Keratinocyte (primary cell): Measurements from ENCODE around the gene PPM1M. TPM values are rescaled to one million over a fixed set of nuclear protein-coding genes. Genes with fewer than 3 reads are reported as not detected.

Experiments used
- DNase-seq: peaks from one replicate; pipeline ENCODE4 v3.0.0-alpha.2; 2011; ENCODE audit warnings: low read depth, missing footprints, low spot score
- FAIRE-seq: peaks from 2 replicates; lab custom pipeline; 2011; peaks lifted over from hg19 to GRCh38; lab: Jason Lieb, UNC
- H2AFZ ChIP-seq: 2 replicates; pipeline ENCODE4 v1.6.0; 2012; ENCODE audit warnings: low read length, control low read depth, inconsistent platforms; ENCODE audit not compliant: control insufficient read depth
- H3K27ac ChIP-seq: 2 replicates; pipeline ENCODE4 v1.5.1; 2011; ENCODE audit warnings: low read length; ENCODE audit not compliant: control insufficient read depth, insufficient read depth
- H3K27me3 ChIP-seq: 3 replicates; pipeline ENCODE4 v1.6.0; 2011; ENCODE audit warnings: low read length; ENCODE audit not compliant: control insufficient read depth, insufficient read depth; ENCODE audit errors: extremely low read depth
- H3K36me3 ChIP-seq, 2 experiments: 2 replicates in 1 of 2; 3 replicates in 1 of 2; pipeline ENCODE4 v1.5.1; 2011; ENCODE audit warnings: low read length in 2 of 2, mild to moderate bottlenecking in 1 of 2; ENCODE audit not compliant: control insufficient read depth in 2 of 2, insufficient read depth in 2 of 2; ENCODE audit errors: extremely low read depth in 1 of 2
- H3K4me1 ChIP-seq: 3 replicates; pipeline ENCODE4 v1.5.1; 2011; ENCODE audit warnings: low read length; ENCODE audit not compliant: control insufficient read depth, insufficient read depth; ENCODE audit errors: extremely low read depth
- H3K4me2 ChIP-seq: 3 replicates; pipeline ENCODE4 v1.6.0; 2011; ENCODE audit warnings: low read depth, low read length; ENCODE audit not compliant: control insufficient read depth, insufficient read depth; ENCODE audit errors: extremely low read depth
- H3K4me3 ChIP-seq, 3 experiments: fragments of 200-600 bp in 1 of 3; sonication (generic) in 1 of 3; 2 replicates in 2 of 3; 3 replicates in 1 of 3; pipeline ENCODE4 v1.5.1; 2011 to 2016; ENCODE audit warnings: low read length in 3 of 3, mild to moderate bottlenecking in 3 of 3, control low read depth in 2 of 3, inconsistent platforms in 1 of 3, low read depth in 1 of 3, mixed read lengths in 1 of 3, mixed run types in 1 of 3, moderate library complexity in 1 of 3; ENCODE audit not compliant: control insufficient read depth in 2 of 3, insufficient read depth in 2 of 3; ENCODE audit errors: extremely low read depth in 1 of 3
- H3K79me2 ChIP-seq: 2 replicates; pipeline ENCODE4 v1.6.0; 2012; ENCODE audit warnings: low read length; ENCODE audit not compliant: control insufficient read depth, insufficient read depth
- H3K9ac ChIP-seq: 3 replicates; pipeline ENCODE4 v1.6.0; 2011; ENCODE audit warnings: low read length; ENCODE audit not compliant: control insufficient read depth, insufficient read depth; ENCODE audit errors: extremely low read depth
- H3K9me1 ChIP-seq: 3 replicates; pipeline ENCODE4 v1.6.0; 2011; ENCODE audit warnings: low read length; ENCODE audit not compliant: control insufficient read depth, insufficient read depth; ENCODE audit errors: extremely low read depth
- H3K9me3 ChIP-seq: 2 replicates; pipeline ENCODE4 v1.5.1; 2012; ENCODE audit warnings: low read depth, low read length; ENCODE audit not compliant: control insufficient read depth
- H4K20me1 ChIP-seq: 3 replicates; pipeline ENCODE4 v1.6.0; 2011; ENCODE audit warnings: low read length; ENCODE audit not compliant: control insufficient read depth, insufficient read depth; ENCODE audit errors: extremely low read depth
- CTCF ChIP-seq, 3 experiments: IDR thresholded peaks in 1 of 3; conservative IDR thresholded peaks in 1 of 3; optimal IDR thresholded peaks in 1 of 3; 2 replicates in 2 of 3; 3 replicates in 1 of 3; pipeline versions ENCODE3 to v1.5.1; 2011; ENCODE audit warnings: low read length in 3 of 3, mild to moderate bottlenecking in 3 of 3, moderate library complexity in 2 of 3, control low read depth in 1 of 3, inconsistent platforms in 1 of 3; ENCODE audit not compliant: insufficient read depth in 2 of 3; ENCODE audit errors: extremely low read depth in 1 of 3
- EZH2 ChIP-seq: IDR thresholded peaks from one replicate; pipeline ENCODE4 v1.6.1; 2012; ENCODE audit warnings: inconsistent platforms, mild to moderate bottlenecking, low read length, moderate library complexity
- dilution Hi-C: fragments of 300-500 bp; cut with MboI; formaldehyde crosslinking; loops from one replicate; pipeline ENCODE4 v1.7.0; 2020; ENCODE audit warnings: low sequenced_read_pairs; ENCODE audit not compliant: extremely low pct_ligation_motif_present
- polyA plus RNA-seq, 5 experiments: library from polyadenylated mRNA; depleted of rRNA in 3 of 5; stranded (reverse) in 3 of 5; stranded (forward) in 1 of 5; unstranded in 1 of 5; fragments of >200 nt; gene quantifications; 1 replicate in 1 of 5; 2 replicates in 3 of 5; 3 replicates in 1 of 5; pipeline versions ENCODE4 v1.2.1 to v1.2.3, GENCODE V29; 2011 to 2012; ENCODE audit warnings: missing spikeins in 2 of 5, low read depth in 1 of 5, low replicate concordance in 1 of 5

PPM1M gene
- polyA plus RNA-seq, 1 donor (not counting 4 experiments of a cell fraction or from before 2014, with no cell fraction given) = 6.4 TPM

- Histone ChIP-seq H3K4me3 (no peak overlapping the region), H3K27me3 (no peaks in the 10 kb centered on the region), H2AFZ (no peak overlapping the region), H3K9me3 (no peaks in the 10 kb centered on the region), H3K4me1 (peaks cover 7% of the 10 kb centered on the region), H3K4me2 (no peak overlapping the region), H3K9ac (no peak overlapping the region), H4K20me1 (peaks cover 5% of the 10 kb centered on the region), H3K9me1 (no peaks in the 10 kb centered on the region), H3K36me3 (peaks cover 22 to 46% of the 10 kb centered on the region in 2 experiments), H3K79me2 (peaks cover 74% of the 10 kb centered on the region), H3K27ac (no peak overlapping the region)
- no peak for FAIRE-seq
- dilution Hi-C loops = no loop called here
- no peak for DNase-seq
- TF ChIP-seq EZH2 (no peak), CTCF (optimal IDR thresholded peaks at IDR 0.05 in 1 of 3, IDR thresholded peaks at IDR 0.05 in 1 of 3, conservative IDR thresholded peaks at IDR 0.05 in 1 of 3; ENCODE audit: extremely low read depth in 1 of 3, insufficient read depth in 2 of 3, low read length in 3 of 3) (no peak)
These were observed 19.8 kb downstream of the PPM1M start for GRCh38 chr3:52265387-52265786.

GRCh38 chr3:52268036-52268435 is 22.5 kb downstream of the PPM1M start:
- Histone ChIP-seq H3K27me3 (no peaks in the 10 kb centered on the region), H3K9ac (no peak overlapping the region), H3K79me2 (peaks cover 82% of the 10 kb centered on the region), H3K36me3 (peaks cover 14 to 34% of the 10 kb centered on the region in 2 experiments), H3K4me1 (peaks cover 7% of the 10 kb centered on the region), H2AFZ (no peak overlapping the region), H3K4me3 (no peak overlapping the region), H3K9me3 (no peaks in the 10 kb centered on the region), H4K20me1 (peaks cover 12% of the 10 kb centered on the region), H3K4me2 (no peak overlapping the region), H3K9me1 (no peaks in the 10 kb centered on the region), H3K27ac (no peak overlapping the region)
- TF ChIP-seq CTCF (optimal IDR thresholded peaks at IDR 0.05 in 1 of 3, IDR thresholded peaks at IDR 0.05 in 1 of 3, conservative IDR thresholded peaks at IDR 0.05 in 1 of 3; ENCODE audit: extremely low read depth in 1 of 3, insufficient read depth in 2 of 3, low read length in 3 of 3) (no peak), EZH2 (no peak)
- dilution Hi-C loops = no loop called here
- FAIRE-seq (no peak), DNase-seq (no peak)
